ACHN (cell line): ENCODE data around the gene ERBB4.

Experiments
- DNase-seq: peaks from one replicate; pipeline ENCODE4 v3.0.0-alpha.2; 2015
- in situ Hi-C: cut with HindIII; loops from 2 replicates; pipeline ENCODE4 v1.10.0; 2017; ENCODE audit warnings: low sequenced_read_pairs, low pct_ligation_motif_present, low pct_unique_long_range_greater_than_20kb

The ERBB4 gene

DNA sequence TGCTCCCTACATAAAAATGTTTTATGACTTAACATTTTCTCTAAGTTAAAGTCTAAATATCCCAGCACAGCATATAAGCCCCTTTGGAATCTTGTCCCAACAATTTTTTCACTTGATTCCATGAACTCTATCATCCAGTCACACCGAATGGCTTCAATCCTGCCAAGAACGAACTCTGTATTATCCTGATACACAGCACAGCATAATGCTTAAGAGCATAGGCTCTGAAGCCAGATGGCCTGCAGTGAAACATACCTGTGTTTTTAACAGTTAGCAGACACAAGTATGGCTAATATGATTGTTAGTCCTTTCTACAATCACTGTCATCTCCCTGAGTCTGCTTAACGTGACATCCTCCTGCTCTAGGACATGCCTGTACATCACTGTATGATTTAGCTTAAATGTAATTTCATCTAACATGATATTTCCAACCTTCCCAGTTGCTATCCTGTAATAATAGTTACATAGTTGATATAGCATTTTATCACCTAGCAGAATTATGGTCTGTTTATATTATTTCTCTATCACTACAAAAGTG lies 669.5 kb downstream of the ERBB4 start:
- in situ Hi-C loops = no loop called here
- no peak for DNase-seq

GRCh38 chr2:211867845-211868451 lies 670.7 kb downstream of the ERBB4 start:
- peak; percentile 3 for DNase-seq
- in situ Hi-C loops = no loop called here

GRCh38 chr2:211864328-211864727 lies 674.3 kb downstream of the ERBB4 start:
- in situ Hi-C loops = no loop called here
- DNase-seq = no peak

DNA sequence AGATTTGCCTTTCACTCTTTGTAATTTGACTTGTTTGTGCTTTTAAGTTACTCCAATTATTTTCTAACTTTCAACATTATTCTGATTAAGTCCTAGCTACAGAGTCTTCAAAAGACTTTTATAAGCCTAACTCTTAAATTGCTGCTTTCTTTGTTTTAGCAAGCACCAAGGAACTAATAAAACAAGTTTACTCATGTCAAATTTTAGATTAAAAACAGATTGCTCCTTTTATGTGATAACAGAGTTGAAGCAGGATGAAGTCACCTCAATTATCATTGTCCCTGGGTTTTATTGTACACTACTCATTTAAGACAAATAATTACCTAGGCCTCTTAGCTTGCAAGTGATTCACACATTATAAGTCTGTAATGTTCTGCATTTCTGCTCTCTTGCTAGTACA lies 678.4 kb downstream of the ERBB4 start:
- DNase-seq = no peak
- in situ Hi-C loops = no loop called here

DNA sequence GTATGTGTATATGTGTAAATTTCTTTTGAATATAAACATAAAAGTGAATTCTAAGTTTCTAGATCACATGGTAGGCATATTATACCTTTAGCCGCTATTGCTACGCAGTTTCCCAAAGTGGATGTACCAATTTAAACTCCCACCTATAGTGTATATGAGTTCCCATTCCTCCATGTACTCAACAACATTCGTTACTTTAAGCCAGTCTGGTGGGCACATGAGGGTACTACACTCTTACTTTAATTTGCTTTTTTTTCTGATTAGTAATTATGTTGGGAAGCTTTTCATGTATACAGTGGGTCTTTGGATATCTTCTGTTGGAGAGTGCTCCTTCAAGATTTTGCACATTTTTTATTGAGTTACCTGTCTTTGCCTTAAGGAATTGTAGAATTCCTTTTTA lies 683.8 kb downstream of the ERBB4 start:
- DNase-seq = no peak
- in situ Hi-C loops = no loop called here

GRCh38 chr2:211846714-211847113 lies 691.9 kb downstream of the ERBB4 start:
- no peak for DNase-seq
- in situ Hi-C loops = no loop called here

DNA sequence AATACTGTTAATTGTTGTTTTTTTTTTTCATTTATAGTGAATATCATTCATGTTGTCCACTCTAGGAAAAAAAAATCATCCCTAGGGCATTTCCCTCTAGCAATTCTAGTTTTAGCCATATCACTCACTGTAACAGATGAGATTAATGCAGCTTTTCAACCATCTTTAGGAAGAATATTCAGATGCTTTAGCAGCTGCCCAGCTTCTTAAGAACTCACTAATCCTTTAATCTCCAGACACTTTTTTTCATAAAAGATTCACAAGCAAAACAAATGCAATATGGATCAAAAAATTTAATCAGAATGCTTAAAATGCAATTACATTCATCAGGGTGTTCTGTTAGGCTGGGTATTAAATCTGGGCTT lies 692.6 kb downstream of the ERBB4 start:
- no peak for DNase-seq
- in situ Hi-C loops = no loop called here

GRCh38 chr2:211845338-211846035 lies 693.1 kb downstream of the ERBB4 start:
- no peak for DNase-seq
- in situ Hi-C loops = no loop called here

DNA sequence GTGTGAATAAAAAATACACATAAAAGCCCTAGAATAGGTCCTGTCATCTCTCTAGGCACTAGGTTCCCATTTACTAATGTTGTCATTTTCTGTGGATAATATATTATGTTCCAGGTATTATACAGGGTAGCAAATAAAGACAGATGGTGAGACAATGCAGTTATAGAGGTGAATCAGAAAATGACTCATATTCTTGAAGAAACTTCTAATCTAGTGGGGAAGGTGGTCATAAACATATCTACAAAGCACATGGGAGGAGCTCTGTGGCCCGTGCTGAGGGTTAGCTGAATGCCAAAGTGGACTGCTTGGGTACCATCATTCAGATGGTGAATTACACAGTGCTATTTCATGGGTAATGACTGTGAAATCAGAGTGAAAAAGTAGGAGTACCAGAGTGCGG lies 700.9 kb downstream of the ERBB4 start:
- no peak for DNase-seq
- in situ Hi-C loops = no loop called here

- DNase-seq = no peak
- in situ Hi-C loops = no loop called here
These were observed 701.4 kb downstream of the ERBB4 start for GRCh38 chr2:211837206-211837605.

DNA sequence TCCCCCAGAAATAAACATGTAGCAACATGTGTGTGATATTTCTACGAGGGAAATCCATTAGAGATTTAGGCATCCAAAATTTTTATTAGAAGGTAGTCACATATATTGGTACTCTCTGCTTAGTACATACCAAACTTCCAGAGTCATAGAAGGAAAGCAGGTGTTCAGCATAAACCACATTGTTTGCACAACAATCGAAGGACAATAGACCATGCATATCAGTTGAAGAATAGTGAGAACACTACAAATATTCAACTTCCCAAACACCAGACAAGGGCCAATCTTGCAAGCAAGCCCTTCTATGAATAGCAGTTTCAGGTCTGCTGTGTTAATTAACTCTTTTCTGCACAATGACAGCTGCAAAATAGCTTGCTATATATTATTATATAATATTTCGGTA lies 702.2 kb downstream of the ERBB4 start:
- DNase-seq = no peak
- in situ Hi-C loops = no loop called here

- DNase-seq = no peak
These were observed 702.9 kb downstream of the ERBB4 start for GRCh38 chr2:211835695-211836094.

GRCh38 chr2:211833582-211834279 lies 704.9 kb downstream of the ERBB4 start:
- in situ Hi-C loops = no loop called here

More at GRCh38 chr2:211835695-211836094, 702.9 kb downstream of the ERBB4 start:
- in situ Hi-C loops = no loop called here

DNA sequence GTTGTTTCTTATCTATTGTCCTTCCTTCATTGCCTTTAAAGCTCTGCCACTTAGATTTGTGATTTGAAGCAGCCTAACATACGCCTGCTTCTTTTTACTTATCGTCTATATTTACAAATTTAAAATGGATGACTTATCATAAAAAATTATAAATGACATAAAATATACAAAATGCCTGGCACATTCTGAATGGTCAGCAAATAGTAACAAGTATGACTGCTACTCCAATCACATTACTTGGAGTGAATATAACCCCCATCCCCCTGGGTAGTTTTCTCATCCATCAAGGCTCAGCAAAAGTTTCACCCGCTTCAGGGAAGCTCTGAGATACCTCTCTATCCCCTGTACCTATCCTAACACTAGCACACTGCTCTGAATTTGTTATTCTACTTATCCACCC lies 708.9 kb downstream of the ERBB4 start:
- in situ Hi-C loops = no loop called here

More at GRCh38 chr2:211833582-211834279, 704.9 kb downstream of the ERBB4 start:
- DNase-seq = no peak

GRCh38 chr2:211823886-211824479 lies 714.6 kb downstream of the ERBB4 start:
- no peak for DNase-seq
- in situ Hi-C loops = no loop called here

More for the DNA sequence above, 708.9 kb downstream of the ERBB4 start:
- no peak for DNase-seq

DNA sequence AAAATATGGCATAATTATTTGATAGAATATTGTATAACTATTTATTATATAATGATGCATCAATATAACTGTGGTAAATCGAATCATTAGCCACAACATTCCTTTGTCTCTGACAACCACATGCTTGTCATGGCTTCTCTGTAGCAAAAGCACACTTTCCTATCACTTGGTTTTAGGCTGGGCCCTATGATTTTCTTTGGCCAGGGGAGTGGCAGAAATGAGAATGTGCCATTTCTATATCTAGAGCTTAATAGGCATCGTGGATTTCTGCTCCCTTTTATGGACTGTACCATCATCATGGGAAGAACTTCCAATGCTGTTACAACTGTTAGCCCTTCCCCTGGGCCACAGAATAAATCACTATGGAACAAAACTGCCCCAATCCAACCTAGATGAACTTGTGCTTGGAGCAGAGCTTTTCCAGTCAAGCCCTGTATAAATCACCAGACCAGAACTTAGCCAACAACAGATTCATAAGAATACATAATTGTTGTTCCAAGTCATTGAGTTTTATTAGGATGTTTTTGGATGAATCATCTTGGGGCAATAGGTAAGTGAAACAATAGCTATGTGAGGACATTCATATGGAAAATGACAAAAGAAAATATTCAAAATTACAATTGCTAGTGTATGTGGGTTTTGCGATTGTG lies 715.8 kb downstream of the ERBB4 start:
- in situ Hi-C loops = no loop called here
- DNase-seq = no peak

DNA sequence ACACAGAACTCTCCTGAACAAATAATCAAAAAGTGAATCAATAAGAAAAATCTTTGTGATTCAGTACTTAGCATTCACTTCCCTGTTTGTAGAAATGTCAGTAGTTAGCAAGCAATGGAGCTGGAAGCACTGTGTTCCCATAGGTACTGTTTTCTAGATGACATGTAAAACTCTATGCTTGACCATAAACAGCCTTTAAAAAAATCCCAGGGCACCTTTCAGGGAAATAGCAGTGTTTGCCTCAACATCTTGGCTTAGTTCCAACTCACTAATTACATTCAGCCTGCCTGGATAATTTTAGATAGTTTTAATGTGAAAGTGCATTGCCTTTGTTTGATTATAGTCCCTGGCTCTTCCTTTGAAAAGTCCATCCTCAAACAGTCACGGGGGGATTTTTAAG lies 721.8 kb downstream of the ERBB4 start:
- DNase-seq = no peak
- in situ Hi-C loops = no loop called here

DNA sequence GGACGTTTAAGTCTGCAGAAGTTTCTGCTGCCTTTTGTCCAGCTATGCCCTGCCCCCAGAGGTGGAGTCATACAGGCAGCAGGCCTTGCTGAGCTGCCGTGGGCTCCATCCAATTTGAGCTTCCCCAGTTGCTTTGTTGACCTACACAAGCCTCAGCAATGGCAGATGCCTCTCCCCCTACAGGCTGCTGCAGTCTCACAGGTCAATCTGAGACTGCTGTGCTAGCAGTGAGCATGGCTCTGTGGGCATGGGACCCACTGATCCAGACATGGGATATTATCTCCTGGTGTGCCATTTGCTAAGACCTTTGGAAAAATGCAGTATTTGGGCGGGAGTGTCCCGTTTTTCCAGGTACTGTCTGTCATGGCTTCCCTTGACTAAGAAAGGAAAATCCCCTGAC lies 726.0 kb downstream of the ERBB4 start:
- no peak for DNase-seq
- in situ Hi-C loops = no loop called here

DNA sequence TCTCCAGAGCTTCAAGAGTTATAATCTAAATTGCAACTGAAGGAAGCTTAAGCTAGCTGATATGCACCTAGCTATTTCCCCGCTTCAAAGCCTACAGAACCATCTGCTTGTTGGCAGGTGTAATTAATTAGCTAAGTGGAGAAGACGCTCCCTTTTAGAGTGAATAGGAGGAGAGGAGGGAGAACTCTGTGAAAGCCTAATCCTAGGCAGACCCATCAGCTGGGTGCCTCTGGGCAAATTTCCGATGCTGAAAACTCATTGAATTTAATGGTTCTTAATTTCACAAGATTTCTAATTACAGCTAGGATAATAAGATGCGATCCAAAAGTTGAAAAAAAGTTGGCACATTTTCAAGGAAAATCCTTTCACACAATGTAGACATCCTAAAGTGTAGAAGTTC lies 735.9 kb downstream of the ERBB4 start:
- in situ Hi-C loops = no loop called here
- DNase-seq = no peak
